Peyer's patch (tissue), 4 donors: Measurements from ENCODE around the gene RGL1.

Source experiments
- POLR2A ChIP-seq, 2 donors: fragments of 450-650 bp; IDR thresholded peaks; one replicate each; pipeline ENCODE4 v1.5.1; 2017; ENCODE audit warnings: antibody characterized with exemption in 2 of 2, mild to moderate bottlenecking in 2 of 2, moderate library complexity in 2 of 2
- TF ChIP-seq, protein P1 (sequence below), 6 experiments: fragments of 450-650 bp in 4 of 6; fragments of 200-600 bp in 2 of 6; sonication (generic) in 1 of 6; IDR thresholded peaks; one replicate each; pipeline ENCODE4 v1.5.1; 2017 to 2019; ENCODE audit warnings: antibody characterized with exemption in 6 of 6, mild to moderate bottlenecking in 3 of 6, moderate library complexity in 1 of 6

DNA sequence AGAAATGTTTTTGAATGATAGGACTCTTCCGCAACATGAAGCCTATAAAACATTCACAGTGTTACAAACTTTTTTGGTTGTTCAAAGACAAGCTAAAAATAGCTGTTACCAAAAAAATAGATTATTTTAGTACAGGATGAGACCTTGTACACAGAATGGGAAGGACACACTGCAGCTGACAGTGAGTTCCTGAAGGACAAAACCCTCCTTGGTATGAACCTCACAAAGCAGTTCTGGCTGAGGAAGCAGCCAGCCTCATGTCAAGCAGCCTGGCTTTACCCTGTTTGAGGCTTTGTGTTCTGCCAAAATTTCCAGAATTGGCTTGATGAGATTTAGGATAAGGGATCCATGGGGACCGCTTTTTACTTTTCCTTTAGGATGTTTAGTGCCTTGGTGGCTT is 93.7 kb downstream of the RGL1 start:
- TF ChIP-seq, protein P1, sequence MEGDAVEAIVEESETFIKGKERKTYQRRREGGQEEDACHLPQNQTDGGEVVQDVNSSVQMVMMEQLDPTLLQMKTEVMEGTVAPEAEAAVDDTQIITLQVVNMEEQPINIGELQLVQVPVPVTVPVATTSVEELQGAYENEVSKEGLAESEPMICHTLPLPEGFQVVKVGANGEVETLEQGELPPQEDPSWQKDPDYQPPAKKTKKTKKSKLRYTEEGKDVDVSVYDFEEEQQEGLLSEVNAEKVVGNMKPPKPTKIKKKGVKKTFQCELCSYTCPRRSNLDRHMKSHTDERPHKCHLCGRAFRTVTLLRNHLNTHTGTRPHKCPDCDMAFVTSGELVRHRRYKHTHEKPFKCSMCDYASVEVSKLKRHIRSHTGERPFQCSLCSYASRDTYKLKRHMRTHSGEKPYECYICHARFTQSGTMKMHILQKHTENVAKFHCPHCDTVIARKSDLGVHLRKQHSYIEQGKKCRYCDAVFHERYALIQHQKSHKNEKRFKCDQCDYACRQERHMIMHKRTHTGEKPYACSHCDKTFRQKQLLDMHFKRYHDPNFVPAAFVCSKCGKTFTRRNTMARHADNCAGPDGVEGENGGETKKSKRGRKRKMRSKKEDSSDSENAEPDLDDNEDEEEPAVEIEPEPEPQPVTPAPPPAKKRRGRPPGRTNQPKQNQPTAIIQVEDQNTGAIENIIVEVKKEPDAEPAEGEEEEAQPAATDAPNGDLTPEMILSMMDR (IDR thresholded peaks at IDR 0.05), result no peak
- no peak for TF ChIP-seq POLR2A (IDR thresholded peaks at IDR 0.05)
